ENCODE data around the gene TTC21B.

The TTC21B gene

DNA sequence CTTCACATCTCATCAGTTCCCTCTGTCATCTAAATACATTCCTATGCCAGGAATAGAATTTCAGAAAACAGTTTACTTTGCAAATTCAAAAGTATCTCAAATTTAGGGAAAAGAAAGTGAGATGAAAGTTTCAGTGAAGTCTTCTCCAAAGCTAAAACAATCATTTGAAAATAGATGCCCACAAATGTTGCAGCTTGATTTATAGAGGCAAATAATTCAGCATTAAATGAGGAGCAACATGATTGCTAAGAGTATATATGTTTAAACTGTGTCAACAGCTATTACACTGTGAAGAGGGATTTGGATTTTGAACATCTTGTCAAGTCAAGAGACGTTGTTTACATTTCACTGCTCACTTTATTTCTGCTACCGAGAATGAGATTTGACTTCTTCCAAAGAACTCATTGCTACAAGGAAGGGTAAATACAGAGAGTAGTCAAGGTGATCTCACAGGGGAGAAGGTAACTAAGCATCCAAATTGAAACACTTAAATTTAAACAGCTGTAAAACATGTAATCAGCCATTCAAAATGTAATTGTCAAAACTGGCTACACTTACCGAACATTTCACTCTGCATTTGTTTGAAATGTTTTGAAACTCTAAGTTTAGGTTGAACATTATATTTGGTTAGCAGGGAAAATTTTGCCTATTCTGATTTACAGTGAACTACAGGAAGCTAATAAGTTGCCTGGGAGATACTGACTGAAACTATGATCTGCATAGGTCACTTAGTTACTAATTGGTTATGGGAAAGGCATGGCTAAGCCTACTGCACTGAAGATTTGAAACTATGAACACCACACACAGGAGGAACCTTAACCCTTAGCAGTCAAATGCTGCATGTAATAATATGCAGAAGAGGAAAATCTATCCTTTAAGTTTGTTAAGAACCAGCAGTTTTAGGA, 126.3 kb downstream of the TTC21B start:
- H3K9ac ChIP-seq (ENCODE audit: low read depth in 1 of 2, low read length in 2 of 2): no peak overlapping the region
- no peak overlapping the region for H3K4me3 ChIP-seq (ENCODE audit: low read length in 2 of 2)
- no peaks in the 10 kb centered on the region for H3K36me3 ChIP-seq (ENCODE audit: control insufficient read depth in 2 of 2, insufficient read depth in 2 of 2, low read length in 2 of 2)
- no peaks in the 10 kb centered on the region for H3K27me3 ChIP-seq (ENCODE audit: control insufficient read depth in 2 of 2, insufficient read depth in 2 of 2, low read length in 2 of 2)
- no peaks in the 10 kb centered on the region for H3K9me3 ChIP-seq (ENCODE audit: control insufficient read depth in 2 of 2, low read length in 2 of 2)
- no peaks in the 10 kb centered on the region for H3K4me1 ChIP-seq (ENCODE audit: control insufficient read depth in 2 of 2, insufficient read depth in 2 of 2, low read length in 2 of 2)
- H3K27ac ChIP-seq (ENCODE audit: low read depth in 2 of 2, low read length in 2 of 2): no peak overlapping the region

DNA sequence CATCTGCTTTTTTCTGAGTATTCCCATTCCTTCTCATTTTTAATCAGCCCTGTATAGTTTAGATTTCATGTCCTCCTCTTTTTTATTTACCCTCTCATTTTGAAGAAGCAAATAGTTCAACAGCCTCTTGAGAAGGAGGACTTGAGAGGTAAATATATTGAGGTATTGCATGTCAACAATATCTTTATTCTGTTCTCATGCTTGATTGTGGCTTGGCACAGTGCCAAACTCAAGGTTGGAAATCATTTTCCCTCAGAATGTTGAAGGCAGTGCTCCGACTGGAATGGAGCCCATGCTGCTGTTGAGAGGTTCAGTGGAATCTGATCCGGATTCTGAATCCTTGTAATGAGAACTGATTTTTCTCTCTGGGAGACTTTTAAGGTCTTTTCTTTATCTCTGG, 128.5 kb downstream of the TTC21B start:
- no peak overlapping the region for H3K4me3 ChIP-seq (ENCODE audit: low read length in 2 of 2)
- H3K27me3 ChIP-seq (ENCODE audit: control insufficient read depth in 2 of 2, insufficient read depth in 2 of 2, low read length in 2 of 2): no peaks in the 10 kb centered on the region
- H3K9ac ChIP-seq (ENCODE audit: low read depth in 1 of 2, low read length in 2 of 2): no peak overlapping the region
- no peaks in the 10 kb centered on the region for H3K4me1 ChIP-seq (ENCODE audit: control insufficient read depth in 2 of 2, insufficient read depth in 2 of 2, low read length in 2 of 2)
- no peaks in the 10 kb centered on the region for H3K36me3 ChIP-seq (ENCODE audit: control insufficient read depth in 2 of 2, insufficient read depth in 2 of 2, low read length in 2 of 2)
- no peaks in the 10 kb centered on the region for H3K9me3 ChIP-seq (ENCODE audit: control insufficient read depth in 2 of 2, low read length in 2 of 2)
- no peak overlapping the region for H3K27ac ChIP-seq (ENCODE audit: low read depth in 2 of 2, low read length in 2 of 2)

All from mucosa of rectum (tissue), 2 donors.